OCI-LY7 (cell line): ENCODE results near the gene TGIF2. TPM values are rescaled to one million over a fixed set of nuclear protein-coding genes. Genes with fewer than 3 reads are reported as not detected.

Source experiments
- BruUV-seq: library from RNA; stranded (reverse); fragments of 400-500 nt; replicated peaks from 2 replicates; lab custom pipeline; 2021; lab: Mats Ljungman, UMichigan
- CTCF ChIA-PET: fragments of 300-600 bp; sonication (Branson Sonifier 250); formaldehyde crosslinking; loops from one replicate; lab custom pipeline; 2022; ENCODE audit warnings: antibody characterized with exemption; ENCODE audit not compliant: unreplicated experiment; lab: Charles Lee
- POLR2A ChIA-PET: fragments of 300-600 bp; sonication (Branson Sonifier 250); formaldehyde crosslinking; loops from one replicate; lab custom pipeline; 2022; ENCODE audit warnings: antibody characterized with exemption; lab: Charles Lee
- DNase-seq: peaks from one replicate; pipeline ENCODE4 v3.0.0-alpha.2; 2015; ENCODE audit warnings: low spot score
- H2AFZ ChIP-seq: fragments of 200-600 bp; sonication (generic), shearing (Covaris generic); 2 replicates; pipeline ENCODE4 v1.6.1; 2014; ENCODE audit warnings: mild to moderate bottlenecking, antibody characterized with exemption, low read length, moderate library complexity
- H3K27ac ChIP-seq: fragments of 200-600 bp; sonication (generic); 2 replicates; pipeline ENCODE4 v1.5.1; 2014; ENCODE audit warnings: mixed run types, low read depth, mild to moderate bottlenecking, moderate library complexity, low read length, inconsistent platforms; ENCODE audit not compliant: poor library complexity, severe bottlenecking
- H3K36me3 ChIP-seq: fragments of 200-600 bp; sonication (generic); 2 replicates; pipeline ENCODE4 v1.6.1; 2014; ENCODE audit warnings: mild to moderate bottlenecking, antibody characterized with exemption, low read length, moderate library complexity, mixed read lengths; ENCODE audit not compliant: insufficient read depth
- H3K4me1 ChIP-seq: fragments of 200-600 bp; sonication (generic); 2 replicates; pipeline ENCODE4 v1.5.1; 2014; ENCODE audit warnings: mild to moderate bottlenecking, low read length; ENCODE audit not compliant: insufficient read depth, poor library complexity, severe bottlenecking
- H3K4me2 ChIP-seq: fragments of 200-600 bp; sonication (generic); 2 replicates; pipeline ENCODE4 v1.6.1; 2014; ENCODE audit warnings: mild to moderate bottlenecking, low read length
- H3K4me3 ChIP-seq: fragments of 200-600 bp; sonication (generic); 2 replicates; pipeline ENCODE4 v1.5.1; 2014; ENCODE audit warnings: mild to moderate bottlenecking, low read depth, low read length; ENCODE audit not compliant: poor library complexity, severe bottlenecking
- H3K79me2 ChIP-seq: fragments of 200-600 bp; sonication (generic); 2 replicates; pipeline ENCODE4 v1.6.1; 2016; ENCODE audit warnings: low read depth, mild to moderate bottlenecking, low read length, moderate library complexity, mixed read lengths; ENCODE audit not compliant: insufficient read depth
- H3K9me2 ChIP-seq: fragments of 200-600 bp; sonication (generic); 2 replicates; pipeline ENCODE4 v1.6.1; 2016; ENCODE audit warnings: mild to moderate bottlenecking, low read length, mixed read lengths; ENCODE audit not compliant: insufficient read depth
- H3K9me3 ChIP-seq: fragments of 200-600 bp; sonication (generic); 2 replicates; pipeline ENCODE4 v1.6.1; 2014; ENCODE audit warnings: mild to moderate bottlenecking, mixed run types, low read length, mixed read lengths
- H4K20me1 ChIP-seq: fragments of 200-600 bp; sonication (generic); 2 replicates; pipeline ENCODE4 v1.6.1; 2014; ENCODE audit warnings: mild to moderate bottlenecking, antibody characterized with exemption, low read length, moderate library complexity, mixed read lengths; ENCODE audit not compliant: insufficient read depth
- CTCF ChIP-seq: fragments of 200-600 bp; sonication (generic); conservative IDR thresholded peaks from 2 replicates; pipeline ENCODE4 v1.5.1; 2014; ENCODE audit warnings: mild to moderate bottlenecking, antibody characterized with exemption, low read length, moderate library complexity, mixed read lengths
- EZH2phosphoT487 ChIP-seq: fragments of 200-600 bp; sonication (generic); IDR thresholded peaks from 2 replicates; pipeline ENCODE4 v1.6.1; 2018; ENCODE audit warnings: low read depth, borderline replicate concordance, mild to moderate bottlenecking, mixed run types, antibody characterized with exemption, low read length, moderate library complexity, mixed read lengths
- intact Hi-C: fragments of 100-400 bp; cut with micrococcal nuclease; formaldehyde crosslinking; loops from one replicate; pipeline ENCODE4 v1.10.0; 2022; ENCODE audit not compliant: unreplicated experiment
- total RNA-seq, 2 experiments: library from RNA; depleted of rRNA in 1 of 2; stranded (reverse); fragments of >200 nt in 1 of 2; shearing (Covaris generic) in 1 of 2; gene quantifications; 2 replicates each; pipeline ENCODE4 v1.2.3, GENCODE V29; 2014 to 2022

TGIF2 gene
- total RNA-seq, 2 experiments from 2014 or later: 41.3 to 45.2 TPM

GRCh38 chr20:36593347-36593929, 20.0 kb downstream of the TGIF2 start:
- Histone ChIP-seq H3K4me1 (peaks cover 69% of the 10 kb centered on the region), H3K9me3 (no peaks in the 10 kb centered on the region), H3K27ac (peak overlapping the region; percentile 85), H2AFZ (no peak overlapping the region), H3K79me2 (no peaks in the 10 kb centered on the region), H3K9me2 (no peaks in the 10 kb centered on the region), H3K36me3 (peaks cover 60% of the 10 kb centered on the region; the same call in 1 of the 2 replicates), H3K4me2 (peak overlapping the region; percentile 70), H4K20me1 (no peaks in the 10 kb centered on the region), H3K4me3 (peak overlapping the region; percentile 10)
- ChIA-PET POLR2A (interaction anchor here (1.0 to 3.3 kb wide), 3 partner anchors 11 to 20 kb away, joined by 5 to 22 read pairs (median 15); partner anchors contain the start of genes RAB5IF and TGIF2), CTCF (no interaction called here)
- intact Hi-C loops: no loop called here
- no TSS peak for BruUV-seq
- TF ChIP-seq EZH2phosphoT487 (no peak), CTCF (no peak)
- DNase-seq: no peak

GRCh38 chr20:36599912-36600345, 26.5 kb downstream of the TGIF2 start:
- H2AFZ ChIP-seq: peak overlapping the region; percentile 3; the same call in 1 of the 2 replicates
- no peaks in the 10 kb centered on the region for H3K9me3 ChIP-seq
- peak overlapping the region; percentile 49 for H3K4me2 ChIP-seq
- TF ChIP-seq CTCF (no peak), EZH2phosphoT487 (no peak)
- H3K79me2 ChIP-seq: no peaks in the 10 kb centered on the region
- H3K27ac ChIP-seq: peak overlapping the region; percentile 29
- no peak overlapping the region for H3K4me3 ChIP-seq
- peak; percentile 29 for DNase-seq
- peaks cover 79% of the 10 kb centered on the region for H3K4me1 ChIP-seq
- no TSS peak for BruUV-seq
- POLR2A ChIA-PET: interaction anchor here (0.7 kb wide), 1 partner anchor 70 kb away, joined by 4 read pairs; no protein-coding TSS in a partner anchor
- H3K9me2 ChIP-seq: no peaks in the 10 kb centered on the region
- peaks cover 14% of the 10 kb centered on the region; the same call in 1 of the 2 replicates for H3K36me3 ChIP-seq
- no peaks in the 10 kb centered on the region for H4K20me1 ChIP-seq
- intact Hi-C loops: no loop called here
- CTCF ChIA-PET: no interaction called here

GRCh38 chr20:36601540-36601939, 28.1 kb downstream of the TGIF2 start:
- no peak overlapping the region for H3K27ac ChIP-seq
- H3K9me3 ChIP-seq: no peaks in the 10 kb centered on the region
- peaks cover 6% of the 10 kb centered on the region; the same call in 1 of the 2 replicates for H4K20me1 ChIP-seq
- peaks cover 9% of the 10 kb centered on the region for H3K79me2 ChIP-seq
- intact Hi-C loops: no loop called here
- no peak overlapping the region for H2AFZ ChIP-seq
- no peak overlapping the region for H3K4me3 ChIP-seq
- H3K36me3 ChIP-seq: peaks cover 17% of the 10 kb centered on the region; the same call in 1 of the 2 replicates
- BruUV-seq: no TSS peak
- no peak for DNase-seq
- no peak overlapping the region for H3K4me2 ChIP-seq
- no peaks in the 10 kb centered on the region for H3K9me2 ChIP-seq
- CTCF ChIA-PET: no interaction called here
- peaks cover 69% of the 10 kb centered on the region for H3K4me1 ChIP-seq
- TF ChIP-seq CTCF (no peak), EZH2phosphoT487 (no peak)
- POLR2A ChIA-PET: interaction anchor here (0.7 kb wide), 1 partner anchor 15 kb away, joined by 3 read pairs; no protein-coding TSS in a partner anchor
